NCI-H526 treated with DMSO at 0.1 percent for 48 hours (cell line): ENCODE results near the gene U2SURP.
"Not testable (repeated sequence)": the region's sequence is repeated elsewhere in the genome, so short reads cannot be mapped to it uniquely, and the experiment has no call there.

Experiments
- DNase-seq: peaks from one replicate; lab custom pipeline; 2025; lab: John Stamatoyannopoulos, UW

Gene U2SURP

DNA sequence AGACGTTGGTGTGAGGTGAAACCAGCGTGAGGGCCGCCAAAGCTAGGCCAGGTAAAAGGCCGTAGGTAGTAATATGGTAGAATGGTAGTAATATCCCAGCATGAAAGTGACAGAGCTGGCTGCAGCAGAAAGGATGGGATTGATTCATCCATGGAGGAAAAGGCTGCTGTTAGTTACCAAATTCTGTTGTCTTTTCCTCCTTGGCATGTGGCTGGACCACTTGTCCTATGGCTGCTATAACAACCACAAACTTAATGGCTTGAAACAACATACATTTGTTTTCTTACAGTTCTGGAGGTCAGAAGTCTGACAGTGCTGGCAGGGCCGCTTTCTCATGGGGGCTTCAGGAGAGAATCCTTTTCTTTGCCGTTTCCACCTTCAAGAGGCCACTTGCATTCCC, 70.4 kb downstream of the U2SURP start:
- DNase-seq = no peak

DNA sequence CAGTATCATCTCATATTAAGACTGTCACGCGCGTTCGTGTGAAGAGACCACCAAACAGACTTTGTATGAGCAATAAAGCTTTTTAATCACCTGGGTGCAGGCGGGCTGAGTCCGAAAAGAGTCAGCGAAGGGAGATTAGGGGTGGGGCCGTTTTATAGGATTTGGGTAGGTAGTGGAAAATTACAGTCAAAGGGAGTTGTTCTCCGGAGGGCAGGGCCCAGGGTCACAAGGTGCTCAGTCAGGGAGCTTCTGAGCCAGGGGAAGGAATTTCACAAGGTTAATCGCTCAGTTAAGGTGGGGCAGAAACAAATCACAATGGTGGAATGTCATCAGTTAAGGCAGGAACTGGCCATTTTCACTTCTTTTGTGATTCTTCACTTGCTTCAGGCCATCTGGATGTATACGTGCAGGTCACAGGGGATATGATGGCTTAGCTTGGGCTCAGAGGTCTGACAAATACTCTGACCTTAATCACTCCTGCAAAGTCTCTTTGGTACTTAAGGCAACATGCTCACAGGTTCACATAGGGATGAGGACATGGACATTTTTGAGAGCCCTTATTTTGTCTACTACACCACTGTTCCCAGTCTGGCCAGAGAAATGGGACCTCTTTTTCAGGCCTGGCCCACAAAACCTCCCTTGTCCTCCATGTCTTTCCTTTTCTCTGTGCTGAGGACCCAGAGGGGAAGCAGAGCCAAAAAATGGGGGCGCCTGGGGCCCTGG, 71.1 kb downstream of the U2SURP start:
- DNase-seq = not testable (repeated sequence)

DNA sequence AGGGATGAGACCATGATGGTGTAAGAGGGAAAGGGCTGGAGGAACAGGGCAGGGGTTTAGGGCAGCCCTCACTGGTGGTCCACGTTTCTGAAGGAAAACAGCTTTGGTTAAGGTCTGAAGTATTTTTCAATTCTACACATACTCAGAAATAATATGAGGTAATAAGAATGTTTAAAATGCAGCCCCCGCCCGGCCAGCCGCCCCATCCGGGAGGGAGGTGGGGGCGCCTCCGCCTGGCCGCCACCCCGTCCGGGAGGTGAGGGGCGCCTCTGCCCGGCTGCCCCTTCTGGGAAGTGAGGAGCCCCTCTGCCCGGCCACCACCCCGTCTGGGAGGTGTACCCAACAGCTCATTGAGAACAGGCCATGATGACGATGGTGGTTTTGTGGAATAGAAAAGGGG, 72.2 kb downstream of the U2SURP start:
- DNase-seq = not testable (repeated sequence)

DNA sequence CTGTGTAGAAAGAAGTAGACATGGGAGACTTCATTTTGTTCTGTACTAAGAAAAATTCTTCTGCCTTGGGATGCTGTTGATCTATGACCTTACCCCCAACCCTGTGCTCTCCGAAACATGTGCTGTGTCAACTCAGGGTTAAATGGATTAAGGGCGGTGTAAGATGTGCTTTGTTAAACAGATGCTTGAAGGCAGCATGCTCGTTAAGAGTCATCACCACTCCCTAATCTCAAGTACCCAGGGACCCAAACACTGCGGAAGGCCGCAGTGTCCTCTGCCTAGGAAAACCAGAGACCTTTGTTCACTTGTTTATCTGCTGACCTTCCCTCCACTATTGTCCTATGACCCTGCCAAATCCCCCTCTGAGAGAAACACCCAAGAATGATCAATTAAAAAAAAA, 72.6 kb downstream of the U2SURP start:
- not testable (repeated sequence) for DNase-seq

DNA sequence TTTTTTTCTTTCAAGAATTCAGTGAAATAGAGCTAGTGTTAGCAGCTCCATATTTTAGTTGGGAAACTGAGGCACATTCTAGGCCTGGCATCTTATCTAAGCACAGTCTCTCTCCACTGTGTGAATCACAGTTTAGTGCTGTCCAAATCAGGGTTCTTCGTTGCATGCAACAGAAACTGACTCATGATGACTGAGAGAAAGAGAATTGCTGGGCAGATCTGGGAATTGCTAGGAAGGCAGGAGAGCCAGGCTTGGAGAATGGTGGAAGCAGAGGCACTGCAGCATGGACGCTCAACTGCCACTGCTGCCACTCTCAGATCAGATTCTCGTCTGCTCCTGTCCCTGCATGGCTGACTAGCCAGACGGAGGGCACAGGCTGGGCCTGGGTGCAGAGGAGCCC, 77.5 kb downstream of the U2SURP start:
- no peak for DNase-seq

DNA sequence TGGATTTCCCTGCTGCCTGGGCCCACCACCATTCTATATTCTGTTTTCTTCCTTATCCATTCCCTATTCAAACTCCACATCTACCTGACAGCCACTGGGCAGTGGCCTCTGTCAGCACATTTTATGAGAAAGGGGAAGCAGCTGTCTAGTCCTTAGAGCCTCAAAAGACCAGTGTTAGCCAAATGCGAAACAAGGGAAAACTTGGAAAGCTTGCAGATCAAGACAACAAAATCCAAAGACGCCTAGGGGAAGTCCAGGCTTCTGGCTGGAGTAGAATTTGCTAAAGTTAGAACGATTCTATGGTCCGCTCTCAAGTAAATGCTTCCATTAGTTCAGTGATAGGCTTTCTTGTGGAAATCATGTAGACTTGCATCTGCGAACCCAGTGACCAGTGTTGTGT, 78.8 kb downstream of the U2SURP start:
- no peak for DNase-seq

DNA sequence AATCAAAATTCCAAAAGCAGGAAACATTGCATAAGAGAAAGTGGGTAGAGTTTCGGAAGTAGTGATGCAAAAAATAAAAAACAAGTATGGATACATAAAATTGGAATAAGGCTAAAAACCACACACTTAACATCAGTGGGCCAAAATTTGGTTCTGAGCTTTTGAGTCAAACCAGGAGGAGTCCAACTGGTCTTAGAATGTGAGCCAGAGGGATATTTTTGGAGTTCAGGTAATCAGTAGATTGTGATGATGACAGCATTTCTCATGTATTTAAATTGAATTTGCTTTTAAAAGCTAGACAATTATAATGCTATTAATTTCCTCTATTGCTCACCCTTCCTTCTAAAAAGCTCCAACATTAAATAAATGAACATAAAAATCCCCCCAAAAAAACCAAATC, 80.0 kb downstream of the U2SURP start:
- no peak for DNase-seq

DNA sequence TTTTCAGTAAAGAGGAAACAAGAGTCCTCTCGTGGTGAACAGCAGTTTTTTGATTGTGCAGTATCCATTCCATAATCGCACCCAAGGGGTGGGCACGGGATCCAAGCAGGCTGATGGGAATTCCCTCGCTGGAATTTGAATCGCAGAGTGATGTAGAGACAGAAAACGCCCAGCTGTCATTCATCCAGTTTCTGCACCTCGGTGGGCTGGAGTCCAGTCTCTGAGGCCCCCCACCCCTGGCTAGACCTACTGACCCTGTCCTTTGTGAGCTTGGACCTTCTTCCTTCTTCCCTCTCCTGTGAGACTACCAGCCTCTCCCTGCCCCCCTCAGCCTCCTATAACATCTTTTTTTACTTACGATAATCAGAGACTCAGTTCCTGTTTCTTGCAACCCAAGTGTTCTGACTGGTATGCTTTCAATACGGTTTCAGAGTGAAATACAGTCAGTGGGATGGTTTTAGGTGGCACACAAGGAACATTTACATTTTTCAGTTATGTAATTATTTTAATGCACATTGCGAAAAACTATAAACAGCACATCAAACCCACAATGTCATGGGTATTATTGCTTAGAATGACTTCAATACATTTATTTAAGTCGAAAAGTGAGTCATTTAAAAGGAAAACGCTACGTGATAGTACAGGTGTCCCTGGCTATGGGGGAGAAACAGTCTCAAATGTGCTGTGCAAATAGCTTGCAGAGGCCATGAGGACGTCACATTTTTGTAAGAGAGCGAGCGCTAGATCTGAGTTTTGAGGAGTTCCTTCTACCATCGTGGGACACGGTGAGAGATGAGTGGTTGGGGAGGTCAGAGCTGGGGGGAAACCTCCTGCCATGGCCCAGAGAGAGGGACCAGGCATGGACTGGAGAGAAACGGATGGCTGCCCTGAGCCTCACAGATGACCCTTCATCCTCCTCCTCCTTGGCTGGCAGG, 80.7 kb downstream of the U2SURP start:
- no peak for DNase-seq

DNA sequence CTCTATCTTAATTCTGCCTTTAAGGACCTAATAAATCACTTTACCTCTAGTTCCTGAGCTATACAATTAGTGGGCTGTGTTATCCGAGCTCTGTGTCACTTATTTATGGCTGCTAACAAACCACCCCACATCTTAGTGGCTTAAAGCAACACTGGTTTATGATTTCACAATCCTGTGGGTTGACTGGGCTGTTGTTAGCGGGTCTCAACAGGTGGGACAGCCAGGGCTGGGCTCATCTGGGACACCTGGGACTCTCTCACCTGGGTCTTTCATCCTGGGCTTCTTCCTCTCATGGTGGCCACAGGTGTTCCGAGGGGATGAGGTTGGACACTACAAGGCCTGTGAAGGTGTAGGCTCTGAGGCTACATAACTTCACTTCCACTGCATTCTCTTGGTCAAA, 82.4 kb downstream of the U2SURP start:
- no peak for DNase-seq

DNA sequence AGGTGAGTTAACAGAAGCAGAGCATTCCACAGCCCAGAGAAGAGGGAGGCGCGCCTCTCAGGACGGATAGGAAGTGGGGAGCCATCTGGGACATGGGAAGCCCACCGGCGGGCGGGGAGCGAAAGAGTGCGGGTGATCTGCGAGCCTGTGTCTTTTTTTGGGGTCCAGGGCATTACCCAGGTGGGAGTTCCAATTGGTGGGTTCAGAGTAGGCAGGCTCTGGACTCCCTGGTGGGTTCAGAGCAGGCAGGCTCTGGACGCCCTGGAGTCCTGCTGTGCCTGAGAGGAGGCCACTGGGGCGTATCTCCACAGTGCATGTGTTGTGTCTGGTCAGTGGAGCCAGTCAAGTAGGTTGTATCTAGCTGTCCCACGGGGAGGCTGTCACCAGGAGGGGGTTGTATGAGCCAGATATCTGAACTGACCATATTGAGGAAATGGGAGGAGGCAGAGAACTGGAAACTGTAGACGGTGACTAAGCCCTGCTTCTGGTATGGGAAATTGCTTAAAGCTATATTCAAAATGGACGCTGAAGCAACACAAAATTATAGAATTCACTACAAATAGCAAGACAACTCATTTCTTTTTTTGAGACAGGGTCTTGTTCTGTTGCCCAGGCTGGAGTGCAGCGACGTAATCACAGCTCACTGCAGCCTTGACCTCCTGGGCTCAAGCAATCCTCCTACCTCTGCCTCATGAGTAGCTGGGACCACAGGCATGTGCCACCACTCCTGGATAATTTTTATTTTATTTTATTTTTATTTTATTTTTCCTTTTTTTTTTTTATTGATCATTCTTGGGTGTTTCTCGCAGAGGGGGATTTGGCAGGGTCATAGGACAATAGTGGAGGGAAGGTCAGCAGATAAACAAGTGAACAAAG, 83.7 kb downstream of the U2SURP start:
- no peak for DNase-seq

DNA sequence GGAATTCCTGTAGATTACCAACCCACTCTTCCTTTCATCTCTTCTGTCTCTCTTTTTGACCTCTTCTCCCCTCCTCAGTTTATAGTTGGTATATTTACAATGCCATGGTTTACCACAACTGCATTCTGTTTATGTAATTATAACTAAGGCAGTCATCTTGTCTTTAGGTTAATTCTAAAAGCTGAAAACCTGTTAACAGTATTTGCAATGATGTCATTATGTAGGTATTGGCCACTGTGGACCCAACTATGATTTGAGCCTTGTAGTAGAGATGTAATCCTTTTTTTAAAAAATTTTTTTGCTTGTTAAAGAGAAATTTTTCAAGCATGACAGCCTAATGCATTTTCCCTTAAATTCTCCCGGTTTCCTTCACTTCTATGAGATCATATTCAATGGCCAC, 87.5 kb downstream of the U2SURP start:
- no peak for DNase-seq

DNA sequence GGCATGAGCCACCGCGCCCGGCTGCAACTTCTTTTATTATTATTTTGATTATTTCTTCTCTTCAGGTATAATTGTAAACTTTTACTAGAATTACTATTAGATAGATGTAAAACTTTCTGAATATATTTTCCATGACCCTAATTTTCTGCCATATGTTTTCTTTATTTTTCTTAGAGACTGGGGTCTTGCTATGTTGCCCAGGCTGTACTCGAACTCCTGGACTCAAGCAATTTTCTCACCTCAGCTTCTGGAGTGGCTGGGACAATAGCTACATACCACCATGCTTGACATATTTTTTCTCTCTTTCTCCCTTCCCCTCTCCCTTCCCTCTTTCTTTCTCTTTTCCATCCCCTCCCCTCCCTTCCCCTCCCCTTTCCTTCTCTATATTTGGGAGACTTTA, 88.6 kb downstream of the U2SURP start:
- DNase-seq = no peak

DNA sequence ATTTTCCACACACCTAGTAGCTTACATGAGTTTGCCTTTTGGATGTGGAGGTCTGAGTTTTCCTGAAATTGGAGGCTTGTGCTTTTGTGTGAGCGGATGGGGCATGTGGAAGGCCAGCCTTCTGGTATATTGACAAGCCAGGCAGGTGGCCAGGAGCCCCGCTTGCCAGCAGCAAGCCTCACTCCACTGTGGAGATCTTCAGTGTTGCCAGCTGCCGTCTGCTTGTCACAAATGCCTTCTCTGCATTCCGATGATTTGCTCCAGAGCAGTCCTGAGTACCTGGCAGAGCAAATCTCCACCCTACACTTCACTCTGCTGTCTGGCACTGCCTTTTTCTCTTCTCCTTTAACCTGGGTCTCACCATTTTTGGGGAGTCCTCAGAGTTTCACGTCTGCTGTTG, 89.1 kb downstream of the U2SURP start:
- DNase-seq = no peak

DNA sequence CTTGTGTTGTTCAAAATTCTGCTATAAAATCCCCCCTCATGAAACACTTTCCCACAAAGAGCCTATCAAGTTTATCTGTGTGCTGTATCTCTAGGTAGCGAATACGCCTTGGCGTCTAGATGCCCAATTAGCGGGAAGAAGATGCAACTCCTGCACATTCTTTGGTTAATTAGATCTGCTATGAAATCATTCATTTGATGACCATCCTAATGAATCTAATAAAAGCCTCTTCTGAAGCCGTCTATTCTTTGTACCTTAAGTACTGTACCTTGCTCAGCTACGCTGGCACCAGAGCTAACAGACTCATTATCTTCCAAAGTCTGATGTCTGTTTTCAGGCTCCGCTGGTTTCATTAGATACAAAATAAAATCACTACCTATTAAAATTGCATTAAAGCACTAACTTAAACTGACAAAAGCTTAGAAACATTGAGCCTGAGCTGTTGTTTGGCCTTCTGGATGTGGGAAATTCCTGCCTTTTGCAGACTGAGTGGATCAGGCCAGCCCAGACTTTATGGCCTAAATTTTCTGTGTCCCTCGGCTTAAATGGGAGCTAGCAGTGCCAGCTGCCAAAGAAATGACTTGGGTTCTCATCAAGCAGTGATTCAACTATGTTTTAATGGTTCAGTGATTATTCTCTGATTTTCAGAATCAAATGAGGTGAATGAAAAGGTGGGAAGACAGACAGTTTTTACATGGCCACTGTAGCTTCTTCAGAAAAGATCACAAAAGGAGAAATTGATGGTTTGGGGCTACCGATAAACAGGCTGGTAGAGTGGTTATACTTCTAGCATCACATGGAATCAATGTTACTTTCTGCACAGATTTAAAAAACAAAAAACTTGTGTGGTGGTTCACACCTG, 89.8 kb downstream of the U2SURP start:
- no peak for DNase-seq

DNA sequence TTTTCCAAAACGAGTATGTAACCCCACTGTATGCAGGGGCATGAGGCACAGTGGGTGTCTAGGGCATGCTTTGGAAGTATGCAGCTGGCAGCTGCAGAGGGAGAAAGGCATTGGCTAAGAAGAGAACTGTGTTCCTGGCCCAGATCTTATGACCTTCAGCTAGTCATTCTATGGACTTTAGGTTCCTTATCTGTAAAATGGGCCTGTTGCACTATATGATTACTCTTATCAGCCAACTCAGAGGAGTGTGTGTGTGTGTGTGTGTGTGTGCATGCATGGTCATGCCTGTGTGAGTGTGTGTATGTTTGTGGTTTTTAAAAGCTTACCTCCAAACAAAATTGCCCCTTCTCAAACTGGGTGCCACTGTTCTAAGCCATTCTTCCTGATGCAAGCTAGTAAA, 90.8 kb downstream of the U2SURP start:
- DNase-seq = no peak

DNA sequence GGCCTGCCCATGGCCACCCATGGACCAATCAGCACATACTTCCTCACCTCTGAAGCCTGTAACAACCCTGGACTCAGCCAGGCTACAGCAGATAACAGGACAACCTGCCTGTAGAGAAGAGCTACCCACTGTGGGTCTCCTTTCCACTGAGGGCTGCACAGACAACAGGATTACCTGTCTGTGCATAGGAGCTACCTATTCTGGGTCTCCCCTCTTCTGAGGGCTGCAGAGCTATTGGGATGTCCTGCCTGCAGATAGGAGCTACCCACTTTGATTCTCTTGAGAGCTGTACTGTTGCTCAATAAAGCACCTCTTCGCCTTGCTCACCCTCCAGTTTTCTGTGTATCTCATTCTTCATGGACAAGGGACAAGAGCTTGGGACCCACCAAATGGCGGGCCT, 94.4 kb downstream of the U2SURP start:
- no peak for DNase-seq

DNA sequence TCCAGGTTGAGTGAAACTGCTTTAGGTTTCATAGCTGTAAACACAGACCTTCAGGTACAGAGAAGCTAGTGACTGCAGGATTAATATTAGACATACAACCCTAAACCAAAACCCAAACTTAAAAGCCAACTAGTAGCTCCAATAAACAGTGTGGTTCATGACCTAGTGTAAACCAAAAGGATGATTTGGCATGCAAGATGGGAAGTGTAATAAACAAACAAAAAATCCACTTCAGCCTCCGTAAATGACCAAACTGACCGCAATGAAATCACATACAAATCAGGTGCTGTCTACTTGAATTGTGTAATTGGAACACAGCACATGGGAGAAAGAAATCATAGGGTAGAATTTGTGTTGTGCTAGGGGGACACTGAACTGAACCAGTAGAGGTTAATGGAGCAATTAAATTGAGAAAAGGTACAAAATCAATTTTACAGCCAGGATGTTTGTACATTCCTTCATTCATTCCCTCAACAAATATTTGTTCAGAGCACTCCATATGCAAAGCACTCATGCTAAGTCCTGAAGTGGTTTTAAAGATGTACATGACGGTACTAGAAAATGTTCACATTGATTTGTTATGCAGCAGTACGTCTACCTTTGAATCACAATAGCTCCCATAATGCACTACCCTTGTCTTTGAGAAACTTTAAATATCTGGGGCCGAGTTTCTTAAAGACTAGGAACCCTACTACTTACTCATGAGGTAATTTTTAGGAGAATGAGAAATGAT, 96.8 kb downstream of the U2SURP start:
- peak; percentile 52 for DNase-seq

DNA sequence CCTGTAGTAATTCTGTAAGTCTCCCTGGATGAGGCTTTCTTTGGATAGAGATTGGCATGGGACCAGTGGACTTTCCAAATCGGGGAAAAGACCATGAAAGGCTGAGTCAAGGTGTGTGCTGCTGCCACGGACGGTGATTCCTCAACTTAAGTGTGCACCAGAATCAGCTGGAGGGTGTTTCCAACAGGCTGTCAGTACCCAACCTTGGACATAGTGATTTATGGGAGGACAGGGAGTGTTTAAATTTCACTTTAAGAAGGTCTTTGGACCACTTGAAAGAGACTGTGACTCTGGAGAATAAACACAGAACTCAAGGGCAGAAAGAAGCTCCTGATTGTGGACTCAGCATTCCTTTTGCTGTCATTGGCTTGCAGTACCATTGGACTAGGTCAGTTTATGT, 97.8 kb downstream of the U2SURP start:
- no peak for DNase-seq

DNA sequence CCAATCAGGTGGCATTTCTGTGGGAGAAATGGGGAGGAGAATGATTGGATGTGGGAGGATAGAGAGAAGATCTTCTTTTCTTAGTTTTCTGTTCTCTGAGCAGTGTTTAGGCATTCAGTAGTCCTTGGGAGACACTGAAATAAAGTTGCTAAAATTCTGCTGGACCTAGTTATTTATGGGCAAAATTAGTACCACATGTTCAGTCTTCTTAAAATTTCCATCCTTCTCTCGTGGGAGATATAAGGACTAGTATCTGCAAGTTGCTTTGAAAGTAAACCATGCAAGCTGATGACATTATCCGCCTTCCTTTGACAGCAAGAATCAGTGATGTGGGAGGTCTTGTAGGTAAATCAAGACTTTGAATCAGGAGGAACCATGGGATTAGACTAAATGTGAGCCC, 98.3 kb downstream of the U2SURP start:
- no peak for DNase-seq

DNA sequence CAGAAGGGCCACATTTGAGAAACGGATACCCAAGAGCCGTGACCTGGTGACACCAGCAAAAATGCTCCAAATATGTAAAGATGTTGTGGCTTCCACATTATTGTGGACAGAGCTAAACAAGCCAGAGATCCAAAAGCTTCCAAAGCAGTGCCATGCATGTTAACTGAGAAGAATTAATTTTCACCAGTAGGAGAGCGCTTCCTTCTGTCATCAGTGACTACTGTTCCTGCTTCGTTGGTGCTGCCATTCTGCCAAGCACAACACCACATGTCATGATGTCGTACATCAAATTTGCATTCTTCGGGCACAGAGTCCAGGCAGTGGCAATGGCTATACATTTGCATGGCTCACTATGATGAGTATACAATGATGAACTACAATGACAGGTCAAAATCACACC, 99.1 kb downstream of the U2SURP start:
- no peak for DNase-seq
